Mucosa of rectum (tissue), 2 donors: ENCODE results near the gene HOXD10.

ENCODE experiments used
- H3K27ac ChIP-seq, 2 donors: one replicate each; pipeline ENCODE4 v1.7.0; 2013; ENCODE audit warnings: inconsistent platforms in 2 of 2, low read depth in 2 of 2, low read length in 2 of 2
- H3K27me3 ChIP-seq, 2 donors: one replicate each; pipeline ENCODE4 v1.7.0; 2013; ENCODE audit warnings: low read length in 2 of 2; ENCODE audit not compliant: control insufficient read depth in 2 of 2, insufficient read depth in 2 of 2
- H3K36me3 ChIP-seq, 2 donors: one replicate each; pipeline ENCODE4 v1.7.0; 2013; ENCODE audit warnings: low read length in 2 of 2; ENCODE audit not compliant: control insufficient read depth in 2 of 2, insufficient read depth in 2 of 2
- H3K4me1 ChIP-seq, 2 donors: one replicate each; pipeline ENCODE4 v1.7.0; 2013; ENCODE audit warnings: low read length in 2 of 2, mild to moderate bottlenecking in 1 of 2; ENCODE audit not compliant: control insufficient read depth in 2 of 2, insufficient read depth in 2 of 2
- H3K4me3 ChIP-seq, 2 donors: one replicate each; pipeline ENCODE4 v1.7.0; 2013; ENCODE audit warnings: low read length in 2 of 2
- H3K9ac ChIP-seq, 2 donors: one replicate each; pipeline ENCODE4 v1.7.0; 2013; ENCODE audit warnings: low read length in 2 of 2, low read depth in 1 of 2, mild to moderate bottlenecking in 1 of 2
- H3K9me3 ChIP-seq, 2 donors: one replicate each; pipeline ENCODE4 v1.7.0; 2013; ENCODE audit warnings: low read length in 2 of 2; ENCODE audit not compliant: control insufficient read depth in 2 of 2
- donor health status: healthy.
- donor health status: Normal muscosa, but diverticular disease.

HOXD10 gene

GRCh38 chr2:176109192-176109901 is 7.2 kb upstream of the HOXD10 start:
- Histone ChIP-seq H3K9ac (no peak overlapping the region), H3K27me3 (peaks cover 67 to 87% of the 10 kb centered on the region in 2 donors), H3K27ac (no peak overlapping the region), H3K9me3 (no peaks in the 10 kb centered on the region), H3K36me3 (no peaks in the 10 kb centered on the region), H3K4me1 (peaks cover 0 to 5% of the 10 kb centered on the region in 2 donors), H3K4me3 (no peak overlapping the region)

- no peak overlapping the region for H3K9ac ChIP-seq
- H3K27ac ChIP-seq = no peak overlapping the region
- H3K4me1 ChIP-seq = peaks cover 0 to 5% of the 10 kb centered on the region in 2 donors
- H3K4me3 ChIP-seq = no peak overlapping the region
- H3K9me3 ChIP-seq = no peaks in the 10 kb centered on the region
- peaks cover 66 to 87% of the 10 kb centered on the region in 2 donors for H3K27me3 ChIP-seq
- H3K36me3 ChIP-seq = no peaks in the 10 kb centered on the region
These were observed 6.6 kb upstream of the HOXD10 start for GRCh38 chr2:176109946-176110345.

- Histone ChIP-seq H3K27me3 (peaks cover 66 to 83% of the 10 kb centered on the region in 2 donors), H3K27ac (no peak overlapping the region), H3K9me3 (no peaks in the 10 kb centered on the region), H3K9ac (no peak overlapping the region), H3K4me1 (peaks cover 0 to 5% of the 10 kb centered on the region in 2 donors), H3K4me3 (no peak overlapping the region), H3K36me3 (no peaks in the 10 kb centered on the region)
These were observed 5.9 kb upstream of the HOXD10 start for GRCh38 chr2:176110415-176111308.

GRCh38 chr2:176111309-176111663 is 5.3 kb upstream of the HOXD10 start:
- Histone ChIP-seq H3K9ac (no peak overlapping the region), H3K27ac (no peak overlapping the region), H3K9me3 (no peaks in the 10 kb centered on the region), H3K36me3 (no peaks in the 10 kb centered on the region), H3K4me1 (peaks cover 0 to 5% of the 10 kb centered on the region in 2 donors), H3K4me3 (no peak overlapping the region), H3K27me3 (peaks cover 66 to 83% of the 10 kb centered on the region in 2 donors)

- H3K36me3 ChIP-seq = no peaks in the 10 kb centered on the region
- no peaks in the 10 kb centered on the region for H3K9me3 ChIP-seq
- H3K27ac ChIP-seq = no peak overlapping the region
- H3K9ac ChIP-seq = no peak overlapping the region
- H3K27me3 ChIP-seq = peaks cover 72 to 85% of the 10 kb centered on the region in 2 donors
- peaks cover 0 to 5% of the 10 kb centered on the region in 2 donors for H3K4me1 ChIP-seq
- no peak overlapping the region for H3K4me3 ChIP-seq
These were observed 4.7 kb upstream of the HOXD10 start for GRCh38 chr2:176111846-176112374.

- H3K4me3 ChIP-seq = no peak overlapping the region
- H3K4me1 ChIP-seq = peaks cover 0 to 2% of the 10 kb centered on the region in 2 donors
- no peaks in the 10 kb centered on the region for H3K9me3 ChIP-seq
- H3K27me3 ChIP-seq = peaks cover 75 to 84% of the 10 kb centered on the region in 2 donors
- no peaks in the 10 kb centered on the region for H3K36me3 ChIP-seq
- no peak overlapping the region for H3K27ac ChIP-seq
- no peak overlapping the region for H3K9ac ChIP-seq
These were observed 3.9 kb upstream of the HOXD10 start for GRCh38 chr2:176112375-176113302.

- no peaks in the 10 kb centered on the region for H3K36me3 ChIP-seq
- H3K4me1 ChIP-seq = peaks cover 0 to 2% of the 10 kb centered on the region in 2 donors
- no peak overlapping the region for H3K9ac ChIP-seq
- H3K4me3 ChIP-seq = no peak overlapping the region
- no peak overlapping the region for H3K27ac ChIP-seq
- peaks cover 82 to 87% of the 10 kb centered on the region in 2 donors for H3K27me3 ChIP-seq
- H3K9me3 ChIP-seq = no peaks in the 10 kb centered on the region
These were observed 2.3 kb upstream of the HOXD10 start for GRCh38 chr2:176114120-176114929.

- Histone ChIP-seq H3K4me3 (no peak overlapping the region), H3K27me3 (peaks cover 81 to 87% of the 10 kb centered on the region in 2 donors)
These were observed 1.5 kb upstream of the HOXD10 start for GRCh38 chr2:176114930-176115625.

More at GRCh38 chr2:176114930-176115625, 1.5 kb upstream of the HOXD10 start:
- H3K27ac ChIP-seq = no peak overlapping the region
- no peak overlapping the region for H3K9ac ChIP-seq
- no peaks in the 10 kb centered on the region for H3K36me3 ChIP-seq
- H3K9me3 ChIP-seq = no peaks in the 10 kb centered on the region
- H3K4me1 ChIP-seq = peaks cover 0 to 2% of the 10 kb centered on the region in 2 donors
